ENCODE measurements around the gene PRAMEF27.
"Not testable (repeated sequence)": the region's sequence is repeated elsewhere in the genome, so short reads cannot be mapped to it uniquely, and the experiment has no call there.

PRAMEF27 gene

GRCh38 chr1:13056475-13056874 is at the start of gene PRAMEF27:
Gene PRAMEF27 (minus strand): TSS chr1:13056575. CDS start chr1:13053659, 2,916 bp downstream.
- DNase-seq: not testable (repeated sequence)

- not testable (repeated sequence) for DNase-seq
Observed at GRCh38 chr1:13070474-13070873, 14.1 kb upstream of the PRAMEF27 start, which contains the start of gene PRAMEF25. Gene PRAMEF25 (plus strand): TSS chr1:13070774. CDS start chr1:13073694, 2,920 bp downstream.

- not testable (repeated sequence) for DNase-seq
Observed at GRCh38 chr1:13019846-13020245, 36.5 kb downstream of the PRAMEF27 start.

- not testable (repeated sequence) for DNase-seq
Observed at GRCh38 chr1:13011932-13012331, 44.4 kb downstream of the PRAMEF27 start.

- DNase-seq: not testable (repeated sequence)
Observed at GRCh38 chr1:13009348-13009747, 47.0 kb downstream of the PRAMEF27 start.

GRCh38 chr1:13005732-13006131 is 50.6 kb downstream of the PRAMEF27 start:
- DNase-seq: not testable (repeated sequence)

Measured in activated CD4-positive, alpha-beta T cell treated with anti-CD3 and anti-CD28 coated beads for 48 hours (primary cell).